GM12874 (cell line): ENCODE results near the gene LAMTOR2.

Experiments
- TF ChIP-seq, protein P1 (sequence below): IDR thresholded peaks from 2 replicates; pipeline ENCODE4 v1.5.1; 2011; ENCODE audit warnings: low read depth, mild to moderate bottlenecking, control low read depth, low read length, moderate library complexity; ENCODE audit not compliant: insufficient read depth

The LAMTOR2 gene

DNA sequence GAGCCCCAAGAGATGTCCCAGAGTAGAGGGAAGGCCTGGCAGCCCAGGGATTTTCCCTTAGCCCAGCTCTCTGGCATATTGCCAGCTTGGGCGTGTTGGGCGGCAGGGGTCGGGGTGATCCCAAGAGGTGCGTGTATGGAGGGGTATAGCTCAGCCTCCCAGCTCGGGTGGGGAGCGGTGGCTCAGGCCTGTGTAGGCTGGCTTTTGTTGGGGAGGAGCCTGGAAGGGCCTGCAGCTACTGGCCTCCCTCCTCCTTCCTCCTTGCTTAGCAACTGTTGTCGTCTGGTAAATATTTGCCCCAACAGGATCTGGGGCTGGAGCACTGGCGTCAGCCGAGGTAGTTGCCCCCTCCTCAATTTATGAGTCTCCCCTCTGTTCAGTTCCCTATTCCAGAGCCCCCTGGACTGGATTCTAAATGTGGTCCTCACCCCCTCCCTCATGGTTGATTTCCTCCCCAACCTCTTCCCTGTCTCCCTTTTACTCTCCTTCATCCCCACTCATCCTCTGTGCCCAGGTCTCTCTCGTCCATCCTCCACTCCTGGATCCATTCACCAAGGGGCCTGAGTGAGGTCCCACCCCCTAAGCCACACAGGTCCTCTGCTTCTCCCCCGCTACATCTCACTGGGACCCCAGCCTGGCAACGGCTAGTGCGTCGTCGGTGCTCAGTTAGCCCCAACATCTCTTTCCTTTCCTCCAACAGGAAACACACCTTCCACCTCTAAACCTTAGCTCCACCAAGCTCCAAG lies 49.7 kb downstream of the LAMTOR2 start:
- TF ChIP-seq, protein P1, sequence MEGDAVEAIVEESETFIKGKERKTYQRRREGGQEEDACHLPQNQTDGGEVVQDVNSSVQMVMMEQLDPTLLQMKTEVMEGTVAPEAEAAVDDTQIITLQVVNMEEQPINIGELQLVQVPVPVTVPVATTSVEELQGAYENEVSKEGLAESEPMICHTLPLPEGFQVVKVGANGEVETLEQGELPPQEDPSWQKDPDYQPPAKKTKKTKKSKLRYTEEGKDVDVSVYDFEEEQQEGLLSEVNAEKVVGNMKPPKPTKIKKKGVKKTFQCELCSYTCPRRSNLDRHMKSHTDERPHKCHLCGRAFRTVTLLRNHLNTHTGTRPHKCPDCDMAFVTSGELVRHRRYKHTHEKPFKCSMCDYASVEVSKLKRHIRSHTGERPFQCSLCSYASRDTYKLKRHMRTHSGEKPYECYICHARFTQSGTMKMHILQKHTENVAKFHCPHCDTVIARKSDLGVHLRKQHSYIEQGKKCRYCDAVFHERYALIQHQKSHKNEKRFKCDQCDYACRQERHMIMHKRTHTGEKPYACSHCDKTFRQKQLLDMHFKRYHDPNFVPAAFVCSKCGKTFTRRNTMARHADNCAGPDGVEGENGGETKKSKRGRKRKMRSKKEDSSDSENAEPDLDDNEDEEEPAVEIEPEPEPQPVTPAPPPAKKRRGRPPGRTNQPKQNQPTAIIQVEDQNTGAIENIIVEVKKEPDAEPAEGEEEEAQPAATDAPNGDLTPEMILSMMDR, result no peak

DNA sequence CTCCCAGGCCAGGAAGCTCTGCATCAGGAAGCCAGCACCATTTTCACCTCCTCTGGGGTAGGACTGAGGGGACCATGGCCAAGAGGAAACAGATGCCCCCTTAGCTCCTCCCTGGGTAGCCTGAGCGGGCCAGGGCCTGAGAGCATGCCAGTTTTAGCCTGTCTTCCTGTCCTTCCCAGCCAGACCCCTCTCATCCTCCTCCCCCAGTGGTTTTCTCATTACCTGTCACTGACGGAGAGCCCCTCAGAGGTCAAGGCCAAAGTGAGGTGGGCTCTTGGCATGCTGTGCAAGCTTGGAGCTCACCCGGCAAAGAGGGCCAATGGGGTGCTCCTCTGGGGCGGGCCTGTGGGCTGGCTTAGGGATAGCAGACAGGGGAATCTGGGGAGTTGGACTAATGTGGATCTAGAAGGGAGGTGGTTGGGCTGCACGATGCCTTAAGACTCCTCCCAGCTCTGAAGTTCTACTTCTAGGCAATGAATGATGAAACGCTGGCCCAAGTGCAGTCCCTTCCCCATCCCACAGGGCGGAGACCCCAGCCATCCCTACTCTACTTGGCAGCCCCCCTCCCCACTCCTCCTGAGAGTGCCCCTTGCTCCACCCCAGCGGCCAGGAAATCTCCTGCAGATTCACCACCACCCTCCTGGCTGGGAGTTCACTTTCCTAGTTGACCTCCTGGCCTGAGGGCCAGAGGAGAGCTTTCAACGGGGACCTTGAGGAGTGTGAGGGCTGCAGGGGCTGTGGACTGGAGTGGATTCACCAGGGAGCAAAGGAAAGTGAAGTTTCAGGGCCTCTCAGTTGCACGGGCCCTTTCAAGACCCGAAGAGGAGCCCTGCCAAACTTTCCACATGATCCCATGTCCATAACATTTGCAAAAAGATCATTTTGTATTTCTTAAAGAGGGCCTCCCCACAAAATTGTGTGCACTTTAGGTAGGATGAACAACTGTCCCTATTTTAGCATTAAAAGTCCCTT lies 50.6 kb downstream of the LAMTOR2 start:
- TF ChIP-seq, protein P1, result no peak

DNA sequence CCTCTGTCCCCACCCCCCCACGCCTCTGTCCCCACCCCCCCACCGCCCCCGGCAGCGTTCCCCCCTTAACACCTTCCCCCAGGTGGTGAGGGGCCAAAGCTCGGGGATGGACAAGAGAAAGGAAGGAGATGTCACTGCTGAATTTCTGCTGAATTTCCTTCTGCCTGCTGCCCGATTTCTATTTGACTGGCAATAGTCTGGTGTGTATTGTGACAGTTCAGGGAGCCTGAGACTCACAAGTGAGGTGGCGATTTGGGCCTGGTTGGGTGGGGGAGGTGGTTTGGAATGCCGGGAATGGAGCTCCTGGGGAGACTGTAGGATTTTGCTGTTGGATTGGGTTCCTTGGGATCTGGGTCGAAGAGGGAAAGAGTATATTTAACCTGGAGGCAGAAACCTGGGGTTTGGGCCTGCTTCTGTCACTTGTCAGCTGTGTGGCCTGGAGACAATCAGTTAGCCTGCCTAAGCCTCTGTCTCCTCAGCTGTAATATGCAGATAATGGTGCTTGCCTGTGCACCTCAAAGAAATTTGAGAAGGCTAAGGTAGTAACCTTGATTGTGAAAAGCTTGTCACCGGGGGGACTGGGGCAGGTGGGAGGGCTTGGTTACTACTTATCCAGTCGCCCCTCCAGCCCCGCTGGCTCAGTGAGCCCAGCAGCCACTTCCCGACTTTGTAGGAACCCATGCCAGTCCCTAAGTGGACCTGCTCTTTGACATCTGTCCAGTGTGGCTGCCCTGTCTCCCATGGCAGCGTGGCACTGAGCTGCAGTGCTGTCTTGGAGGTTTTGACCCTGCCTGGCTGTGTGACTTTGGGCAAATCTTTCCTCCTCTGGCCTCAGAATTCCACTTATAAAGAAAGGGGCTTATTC lies 52.3 kb downstream of the LAMTOR2 start:
- TF ChIP-seq, protein P1, result no peak

DNA sequence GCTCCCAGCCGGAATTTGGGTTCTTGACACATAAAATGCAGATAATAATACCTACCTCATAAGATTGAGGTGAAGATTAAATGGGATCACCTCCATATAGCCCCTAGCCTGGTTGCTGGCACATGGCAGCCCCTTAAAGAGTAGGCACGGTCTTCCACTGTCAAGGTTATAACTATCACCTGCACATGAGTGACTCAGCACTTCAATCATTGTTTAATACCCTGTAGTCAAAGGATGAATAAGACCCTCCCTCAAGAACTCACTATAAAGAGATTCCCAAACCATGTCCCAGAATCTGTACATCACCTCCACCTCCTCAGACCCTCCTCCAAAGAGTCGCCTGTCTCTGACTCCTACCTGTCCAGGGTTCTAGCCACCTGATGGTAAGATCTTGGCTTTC lies 53.5 kb downstream of the LAMTOR2 start:
- TF ChIP-seq, protein P1, result no peak
